OCI-LY1 (cell line): Measurements from ENCODE around the gene CMIP.

Source experiments
- H2AFZ ChIP-seq: fragments of 200-600 bp; sonication (generic), shearing (Covaris generic); 2 replicates; pipeline ENCODE4 v1.6.0; 2014; ENCODE audit warnings: antibody characterized with exemption, mild to moderate bottlenecking, low read length
- H3F3A ChIP-seq: fragments of 200-600 bp; sonication (generic), shearing (Covaris generic); 2 replicates; pipeline ENCODE4 v1.6.0; 2014; ENCODE audit warnings: mild to moderate bottlenecking, antibody characterized with exemption, low read length, moderate library complexity; ENCODE audit not compliant: insufficient read depth
- H3K27ac ChIP-seq: fragments of 200-600 bp; sonication (generic); 2 replicates; pipeline ENCODE4 v1.5.1; 2014; ENCODE audit warnings: low read length, mixed run types, mild to moderate bottlenecking, low read depth; ENCODE audit not compliant: poor library complexity, severe bottlenecking
- H3K27me3 ChIP-seq: fragments of 200-600 bp; sonication (generic); 2 replicates; pipeline ENCODE4 v1.6.0; 2014; ENCODE audit warnings: antibody characterized with exemption, mild to moderate bottlenecking, low read length, moderate library complexity; ENCODE audit not compliant: insufficient read depth
- H3K36me3 ChIP-seq: fragments of 200-600 bp; sonication (generic); 2 replicates; pipeline ENCODE4 v1.6.1; 2014; ENCODE audit warnings: mild to moderate bottlenecking, antibody characterized with exemption, low read length, moderate library complexity, mixed read lengths; ENCODE audit not compliant: insufficient read depth
- H3K4me1 ChIP-seq: fragments of 200-600 bp; sonication (generic); 2 replicates; pipeline ENCODE4 v1.5.1; 2014; ENCODE audit warnings: mild to moderate bottlenecking, low read length, moderate library complexity; ENCODE audit not compliant: insufficient read depth, severe bottlenecking
- H3K4me2 ChIP-seq: fragments of 200-600 bp; sonication (generic), shearing (Covaris generic); 2 replicates; pipeline ENCODE4 v1.6.1; 2014; ENCODE audit warnings: low read length
- H3K4me3 ChIP-seq: fragments of 200-600 bp; sonication (generic); 2 replicates; pipeline ENCODE4 v1.5.1; 2014; ENCODE audit warnings: low read length, low read depth, mild to moderate bottlenecking, mixed read lengths; ENCODE audit not compliant: poor library complexity, severe bottlenecking
- H3K79me2 ChIP-seq: fragments of 200-600 bp; shearing (Covaris generic); 2 replicates; pipeline ENCODE4 v1.6.1; 2016; ENCODE audit warnings: mixed run types, low read length, mixed read lengths; ENCODE audit not compliant: insufficient read depth
- H3K9ac ChIP-seq: fragments of 200-600 bp; sonication (generic), shearing (Covaris generic); 2 replicates; pipeline ENCODE4 v1.6.1; 2014; ENCODE audit warnings: mild to moderate bottlenecking, low read length, mixed read lengths
- H3K9me2 ChIP-seq: fragments of 200-600 bp; sonication (generic), shearing (Covaris generic); 2 replicates; pipeline ENCODE4 v1.6.1; 2014; ENCODE audit warnings: low read depth, mild to moderate bottlenecking, low read length, mixed read lengths
- H3K9me3 ChIP-seq: fragments of 200-600 bp; shearing (Covaris generic); 2 replicates; pipeline ENCODE4 v1.6.1; 2014; ENCODE audit warnings: low read length, mixed read lengths
- H4K20me1 ChIP-seq: fragments of 200-600 bp; sonication (generic), shearing (Covaris generic); 2 replicates; pipeline ENCODE4 v1.6.0; 2016; ENCODE audit warnings: mild to moderate bottlenecking, low read length; ENCODE audit not compliant: insufficient read depth
- CTCF ChIP-seq: fragments of 200-600 bp; sonication (generic), shearing (Covaris generic); IDR thresholded peaks from 2 replicates; pipeline ENCODE4 v1.5.1; 2017; ENCODE audit warnings: mild to moderate bottlenecking, antibody characterized with exemption, low read length, moderate library complexity, mixed read lengths
- EZH2 ChIP-seq: fragments of 200-600 bp; sonication (generic), shearing (Covaris generic); IDR thresholded peaks from 2 replicates; pipeline ENCODE4 v1.8.0; 2017; ENCODE audit warnings: borderline replicate concordance, mixed run types, mild to moderate bottlenecking, antibody characterized with exemption, low read length, moderate library complexity, mixed read lengths

The CMIP gene

DNA sequence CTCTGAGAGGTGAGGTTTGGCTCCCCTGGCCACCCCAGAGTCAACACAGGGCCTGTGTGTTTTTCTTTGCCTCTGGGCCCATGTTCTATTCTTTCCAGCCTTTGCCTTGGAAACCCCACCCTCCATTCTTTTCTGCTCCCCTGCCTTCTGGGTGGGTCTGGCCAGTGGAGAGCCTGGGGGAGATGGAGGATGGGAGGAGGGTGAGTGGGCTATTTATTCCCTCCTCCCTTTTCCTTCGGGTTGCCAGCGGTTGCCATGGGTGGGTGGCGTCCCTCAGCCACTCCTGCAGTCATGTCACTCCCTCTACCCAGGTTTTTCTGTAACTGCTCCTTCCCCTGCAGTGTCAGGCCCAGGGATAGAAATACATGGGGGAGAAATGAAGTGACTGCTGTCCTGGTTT lies 15.5 kb downstream of the CMIP start:
- H3K4me2 ChIP-seq, result no peak overlapping the region
- peaks cover 65% of the 10 kb centered on the region for H3K79me2 ChIP-seq
- H3K9me3 ChIP-seq, result no peaks in the 10 kb centered on the region
- H3K4me3 ChIP-seq, result no peak overlapping the region
- TF ChIP-seq EZH2 (no peak), CTCF (no peak)
- no peaks in the 10 kb centered on the region for H3F3A ChIP-seq
- no peaks in the 10 kb centered on the region for H3K9me2 ChIP-seq
- no peaks in the 10 kb centered on the region for H3K27me3 ChIP-seq
- H3K9ac ChIP-seq, result no peak overlapping the region
- H2AFZ ChIP-seq, result no peak overlapping the region
- peaks cover 65% of the 10 kb centered on the region for H3K36me3 ChIP-seq
- H3K4me1 ChIP-seq, result peaks cover 15% of the 10 kb centered on the region
- H4K20me1 ChIP-seq, result no peaks in the 10 kb centered on the region
- H3K27ac ChIP-seq, result no peak overlapping the region

GRCh38 chr16:81461243-81461642 lies 16.6 kb downstream of the CMIP start:
- H2AFZ ChIP-seq, result no peak overlapping the region
- H3K9me2 ChIP-seq, result no peaks in the 10 kb centered on the region
- peaks cover 74% of the 10 kb centered on the region for H3K79me2 ChIP-seq
- H3K4me3 ChIP-seq, result no peak overlapping the region
- H3F3A ChIP-seq, result no peaks in the 10 kb centered on the region
- H3K36me3 ChIP-seq, result peaks cover 67% of the 10 kb centered on the region
- no peaks in the 10 kb centered on the region for H4K20me1 ChIP-seq
- no peaks in the 10 kb centered on the region for H3K27me3 ChIP-seq
- H3K4me1 ChIP-seq, result peaks cover 3% of the 10 kb centered on the region
- TF ChIP-seq EZH2 (no peak), CTCF (no peak)
- H3K4me2 ChIP-seq, result no peak overlapping the region
- H3K9me3 ChIP-seq, result no peaks in the 10 kb centered on the region
- no peak overlapping the region for H3K27ac ChIP-seq
- no peak overlapping the region for H3K9ac ChIP-seq

GRCh38 chr16:81461766-81462165 lies 17.2 kb downstream of the CMIP start:
- Histone ChIP-seq H3K4me2 (no peak overlapping the region), H2AFZ (no peak overlapping the region), H4K20me1 (no peaks in the 10 kb centered on the region), H3K79me2 (peaks cover 74% of the 10 kb centered on the region), H3K9ac (no peak overlapping the region), H3F3A (no peaks in the 10 kb centered on the region), H3K36me3 (peaks cover 62% of the 10 kb centered on the region), H3K9me2 (no peaks in the 10 kb centered on the region), H3K27me3 (no peaks in the 10 kb centered on the region), H3K4me1 (no peaks in the 10 kb centered on the region), H3K9me3 (no peaks in the 10 kb centered on the region), H3K27ac (no peak overlapping the region), H3K4me3 (no peak overlapping the region)
- TF ChIP-seq EZH2 (no peak), CTCF (no peak)
